ENCODE measurements around the gene AAGAB. TPM values are rescaled to one million over a fixed set of nuclear protein-coding genes. Genes with fewer than 3 reads are reported as not detected.
"Not testable (repeated sequence)": the region's sequence is repeated elsewhere in the genome, so short reads cannot be mapped to it uniquely, and the experiment has no call there.

Gene AAGAB
- polyA plus RNA-seq, 1 donor = 21.0 TPM

DNA sequence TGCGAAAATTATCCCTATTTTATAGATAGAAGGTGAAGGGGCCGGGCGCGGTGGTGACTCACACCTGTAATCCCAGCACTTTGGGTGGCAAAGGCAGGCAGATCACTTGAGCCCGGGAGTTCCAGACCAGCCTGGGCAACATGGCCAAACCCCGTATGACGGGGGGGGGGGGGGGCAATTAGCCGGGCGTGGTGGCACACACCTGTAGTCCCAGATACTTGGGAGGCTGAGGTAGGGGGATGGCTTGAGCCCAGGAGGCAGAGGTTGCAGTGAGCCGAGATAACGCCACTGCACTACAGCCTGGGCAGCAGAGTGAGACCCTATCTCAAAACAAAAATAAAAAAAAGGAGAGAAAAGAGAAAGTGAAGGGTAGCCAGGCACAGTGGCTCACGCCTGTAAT lies 1.4 kb downstream of the AAGAB start:
- DNase-seq (ENCODE audit: low read depth) = no peak

DNA sequence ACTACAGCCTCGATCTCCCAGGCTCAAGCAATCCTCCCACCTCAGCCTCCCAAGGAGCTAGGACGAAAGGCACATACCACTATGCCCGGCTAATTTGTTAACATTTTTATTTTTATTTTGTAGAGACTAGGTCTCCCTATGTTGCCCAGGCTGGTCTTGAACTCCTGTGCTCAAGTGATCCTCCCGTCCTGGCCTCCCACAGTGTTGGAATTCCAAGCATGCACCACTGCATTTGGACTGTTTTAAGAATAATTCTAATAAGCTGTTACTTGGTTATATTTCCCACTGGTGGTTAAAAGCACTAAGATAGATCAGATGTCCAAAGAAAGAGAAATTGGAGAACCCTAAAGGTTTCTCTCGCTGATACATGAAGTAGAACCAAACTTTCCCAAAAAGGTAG lies 3.1 kb downstream of the AAGAB start:
- DNase-seq (ENCODE audit: low read depth) = no peak

- DNase-seq (ENCODE audit: low read depth) = no peak
These were observed 4.6 kb downstream of the AAGAB start for GRCh38 chr15:67249830-67250229.

DNA sequence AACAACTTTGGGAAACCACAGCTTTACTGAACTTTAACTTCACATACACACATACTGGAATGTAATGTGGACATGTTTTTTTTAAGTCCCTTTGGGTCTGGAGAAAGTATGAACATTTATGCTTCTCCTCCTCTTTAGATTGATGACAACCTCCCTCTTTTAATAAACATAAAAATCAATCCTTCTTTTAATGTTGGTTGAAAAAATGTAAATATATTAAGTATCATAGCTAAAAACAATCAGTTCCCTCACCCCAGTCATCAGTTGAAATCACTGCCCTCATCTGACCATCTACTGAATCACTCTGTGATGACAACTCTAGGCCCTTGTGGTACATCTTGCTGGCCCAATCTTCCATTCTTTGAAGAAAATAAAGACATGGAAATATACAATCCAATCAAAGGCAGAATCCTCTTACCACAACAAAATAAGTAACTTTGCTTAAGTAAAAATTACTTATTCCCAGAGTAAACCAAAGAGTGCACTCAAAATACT lies 6.4 kb downstream of the AAGAB start:
- no peak for DNase-seq (ENCODE audit: low read depth)

GRCh38 chr15:67246606-67247005 lies 7.9 kb downstream of the AAGAB start:
- not testable (repeated sequence) for DNase-seq (ENCODE audit: low read depth)

GRCh38 chr15:67244971-67245478 lies 9.4 kb downstream of the AAGAB start:
- no peak for DNase-seq (ENCODE audit: low read depth)

GRCh38 chr15:67242708-67243111 lies 11.8 kb downstream of the AAGAB start:
- peak; percentile 14 for DNase-seq (ENCODE audit: low read depth)

DNA sequence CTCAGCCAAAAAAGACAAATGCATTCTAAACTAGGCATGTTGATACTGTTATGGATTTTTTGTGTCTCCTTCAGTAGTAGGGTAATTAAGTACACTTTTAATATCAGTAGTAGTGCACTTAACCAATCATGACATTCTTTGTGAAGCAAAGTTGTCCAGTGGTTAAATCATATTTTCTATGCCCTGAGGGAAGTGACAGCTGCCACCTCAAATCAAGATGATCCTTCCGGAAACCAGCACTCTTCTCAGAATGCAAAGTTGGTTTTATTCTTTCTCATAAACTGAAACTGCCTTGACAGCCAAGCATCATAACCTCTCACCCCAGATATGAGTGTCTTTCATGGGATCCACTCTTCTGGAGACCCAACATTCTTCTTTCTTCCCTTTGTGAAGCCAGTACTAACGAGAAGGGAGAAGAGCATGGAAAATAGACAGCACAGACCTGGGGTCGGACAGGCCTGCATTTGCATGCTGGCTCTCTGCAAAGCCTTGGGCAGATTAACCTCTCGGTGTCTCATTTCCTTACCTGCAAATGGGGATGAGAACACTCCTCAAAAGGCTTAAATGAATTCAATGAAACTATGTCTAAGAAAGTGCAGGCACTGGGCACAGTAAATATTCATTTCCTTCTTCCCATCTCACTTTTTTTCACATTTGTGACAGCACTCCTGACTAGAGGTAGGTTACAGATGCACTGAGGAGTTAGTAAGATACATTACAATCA lies 13.2 kb downstream of the AAGAB start:
- no peak for DNase-seq (ENCODE audit: low read depth)

DNA sequence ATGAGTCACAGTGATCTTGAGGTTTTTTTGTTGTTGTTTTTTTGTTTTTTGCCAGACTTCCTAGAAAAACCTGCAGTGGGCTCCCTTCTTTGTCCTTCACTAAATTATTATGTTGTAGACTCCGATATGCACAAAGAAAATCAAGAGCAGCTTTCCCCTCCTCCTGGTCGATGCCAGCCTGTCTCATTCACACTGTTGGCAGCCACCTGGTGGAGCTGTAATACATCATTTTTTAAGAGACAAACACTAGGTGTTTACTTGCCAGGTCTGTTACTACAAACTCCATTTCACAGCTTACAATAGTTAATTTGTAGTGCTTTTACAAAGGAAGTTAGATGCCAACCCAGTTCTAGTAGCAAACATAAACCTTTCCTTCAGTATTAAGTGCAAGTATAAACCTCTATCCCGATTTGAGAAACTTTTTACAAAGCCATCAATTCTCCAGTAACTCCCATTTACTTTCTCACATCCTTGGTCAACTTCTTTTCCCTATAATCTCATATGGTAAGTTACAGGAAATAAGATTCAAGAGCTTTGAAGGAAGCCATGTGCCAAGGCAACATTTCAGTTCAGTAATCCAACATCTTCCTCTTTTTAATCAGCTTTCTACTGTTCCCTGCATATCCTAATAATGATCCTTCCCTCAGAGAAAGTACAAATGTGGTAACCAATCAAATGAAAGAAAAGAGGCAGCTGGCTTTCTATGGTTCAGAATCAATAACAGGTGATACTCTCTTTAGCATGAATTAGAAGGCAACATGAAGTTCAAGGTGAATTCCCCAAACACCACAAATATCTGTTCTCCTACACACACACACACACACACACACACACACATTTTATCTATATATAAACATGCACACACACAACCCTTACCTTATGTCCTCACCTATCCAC lies 14.0 kb downstream of the AAGAB start:
- DNase-seq (ENCODE audit: low read depth) = no peak

- DNase-seq (ENCODE audit: low read depth) = no peak
These were observed 21.9 kb downstream of the AAGAB start for GRCh38 chr15:67232591-67232990.

DNA sequence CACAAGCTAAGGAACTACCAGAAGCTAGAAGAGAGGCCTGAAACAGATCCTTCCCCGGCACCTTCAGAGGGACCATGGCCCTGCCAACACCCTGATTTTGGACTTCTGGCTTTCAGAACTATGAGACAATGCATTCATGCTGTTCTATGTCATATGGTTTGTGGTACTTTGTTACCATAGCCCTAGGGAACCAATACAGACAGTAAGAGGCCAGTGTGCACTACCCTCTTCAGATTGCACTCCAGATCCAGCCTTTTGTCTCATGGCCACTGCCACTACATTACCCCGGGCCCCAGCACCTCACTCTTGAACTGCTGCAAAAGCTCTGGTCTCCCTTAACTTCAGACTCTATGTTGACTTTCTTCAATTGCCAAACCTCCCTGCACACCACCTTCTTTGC lies 24.0 kb downstream of the AAGAB start:
- no peak for DNase-seq (ENCODE audit: low read depth)

- DNase-seq (ENCODE audit: low read depth) = no peak
These were observed 26.2 kb downstream of the AAGAB start for GRCh38 chr15:67228286-67228685.

DNA sequence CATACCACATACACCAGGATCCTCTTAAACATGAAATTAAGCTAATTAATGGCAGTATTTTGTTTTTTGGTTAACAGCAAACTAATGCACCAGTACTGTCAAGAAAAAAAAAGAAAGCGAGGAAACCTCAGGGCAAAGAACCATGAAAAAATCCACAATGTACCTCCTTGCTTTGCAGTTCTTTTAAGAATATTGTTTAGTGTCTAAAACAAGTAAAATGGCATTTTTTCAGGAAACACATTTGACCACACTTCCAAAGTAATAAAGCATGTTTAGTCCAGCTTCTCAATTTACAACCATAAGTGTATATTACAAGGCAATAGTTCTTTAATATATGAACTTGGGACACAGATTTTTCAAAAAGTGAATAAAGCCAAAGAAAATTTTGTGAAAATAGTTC lies 26.6 kb downstream of the AAGAB start:
- DNase-seq (ENCODE audit: low read depth) = no peak

- no peak for DNase-seq (ENCODE audit: low read depth)
These were observed 27.0 kb downstream of the AAGAB start for GRCh38 chr15:67227431-67227830.

DNA sequence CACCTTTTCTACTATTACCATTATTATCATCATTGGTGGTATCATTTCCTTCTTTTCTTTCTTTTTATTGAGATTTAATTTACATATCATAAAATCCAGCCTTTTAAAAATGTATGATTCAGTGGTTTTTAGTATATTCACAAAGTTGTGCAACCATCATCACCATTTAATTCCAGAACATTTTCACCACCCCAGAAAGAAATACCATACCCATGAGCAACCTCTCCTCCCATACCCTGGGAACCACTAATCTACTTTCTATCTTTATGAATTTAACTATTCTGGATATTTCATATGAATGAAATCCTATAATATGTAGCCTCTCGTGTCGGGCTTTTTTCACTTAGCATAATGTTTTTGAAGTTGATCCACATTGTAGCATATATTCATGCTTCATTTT lies 29.1 kb downstream of the AAGAB start:
- no peak for DNase-seq (ENCODE audit: low read depth)

- no peak for DNase-seq (ENCODE audit: low read depth)
These were observed 29.6 kb downstream of the AAGAB start for GRCh38 chr15:67224889-67225288.

GRCh38 chr15:67219288-67219687 lies 35.2 kb downstream of the AAGAB start:
- DNase-seq (ENCODE audit: low read depth) = no peak

- DNase-seq (ENCODE audit: low read depth) = no peak
These were observed 36.0 kb downstream of the AAGAB start for GRCh38 chr15:67218428-67218827.

GRCh38 chr15:67216859-67217258 lies 37.6 kb downstream of the AAGAB start:
- no peak for DNase-seq (ENCODE audit: low read depth)

DNA sequence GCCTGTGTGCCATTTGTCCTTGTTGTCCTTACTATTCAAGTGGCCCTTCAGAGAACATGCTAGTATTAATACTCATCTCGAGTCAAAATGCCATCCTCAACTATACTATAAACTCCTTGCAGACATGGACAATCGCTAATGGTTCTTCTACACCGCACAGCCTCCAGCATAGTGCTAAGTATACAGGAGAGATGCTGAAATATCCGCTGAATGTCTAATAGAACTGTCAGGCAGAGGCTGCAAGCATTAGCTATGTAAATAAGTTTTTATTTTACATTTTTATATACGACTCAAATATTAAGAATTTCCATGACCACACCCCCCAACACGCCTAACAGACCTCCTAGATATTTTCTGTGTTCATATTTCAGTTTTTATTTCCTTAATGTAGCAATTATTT lies 39.4 kb downstream of the AAGAB start:
- no peak for DNase-seq (ENCODE audit: low read depth)

GRCh38 chr15:67212684-67213367 lies 41.6 kb downstream of the AAGAB start:
- no peak for DNase-seq (ENCODE audit: low read depth)

DNA sequence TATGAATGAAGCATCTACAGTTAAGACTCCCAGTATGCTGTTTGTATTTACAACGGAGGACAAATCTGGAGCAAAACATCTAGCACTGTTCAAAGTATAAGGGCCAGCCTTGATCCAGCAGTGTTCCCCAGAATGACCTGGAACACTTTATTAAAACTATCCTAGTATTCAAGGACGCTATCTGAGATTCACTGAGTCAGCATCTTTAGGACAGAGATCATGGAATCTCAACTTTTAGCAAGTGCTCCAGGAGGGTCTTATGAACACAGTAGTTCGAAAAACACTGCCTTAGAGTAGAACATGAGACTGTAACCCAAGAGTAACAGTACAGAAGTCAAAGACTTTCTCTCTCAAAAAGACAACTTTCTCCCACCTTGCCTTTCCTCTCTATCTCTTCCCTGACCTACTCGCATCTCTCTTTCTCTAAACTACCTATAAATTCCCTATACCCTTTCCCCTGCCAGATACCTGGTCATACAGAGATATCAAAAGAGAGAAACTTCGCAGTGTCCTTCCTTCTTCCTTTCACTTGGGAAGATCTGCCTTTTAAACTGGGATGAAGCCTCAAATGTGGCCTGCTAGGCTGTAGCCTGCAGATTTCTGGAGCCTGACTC lies 43.8 kb downstream of the AAGAB start:
- DNase-seq (ENCODE audit: low read depth) = no peak

Data from forelimb muscle (tissue), 1 donor.